Vagina (tissue), 2 donors: ENCODE data around the gene OSM. TPM values are rescaled to one million over a fixed set of nuclear protein-coding genes. Genes with fewer than 3 reads are reported as not detected.
"Not testable (repeated sequence)": the region's sequence is repeated elsewhere in the genome, so short reads cannot be mapped to it uniquely, and the experiment has no call there.

Experiments
- DNase-seq, 2 donors: peaks; one replicate each; pipeline ENCODE4 v3.0.0-alpha.2; 2017; ENCODE audit errors: extremely low spot score in 2 of 2
- H3K27ac ChIP-seq: fragments of 200-600 bp; sonication (generic); one replicate; pipeline ENCODE4 v1.5.1; 2019
- H3K27me3 ChIP-seq: fragments of 200-600 bp; sonication (generic); one replicate; pipeline ENCODE4 v1.5.1; 2019
- H3K36me3 ChIP-seq, 2 donors: fragments of 200-600 bp; sonication (generic); one replicate each; pipeline ENCODE4 v1.5.1; 2017 to 2019
- H3K4me1 ChIP-seq: fragments of 200-600 bp; sonication (generic); one replicate; pipeline ENCODE4 v1.5.1; 2019
- H3K4me3 ChIP-seq, 2 donors: fragments of 200-600 bp; sonication (generic); 1 replicate in 1 of 2; 2 replicates in 1 of 2; pipeline ENCODE4 v1.5.1; 2016 to 2019
- H3K9me3 ChIP-seq: fragments of 200-600 bp; sonication (generic); one replicate; pipeline ENCODE4 v1.5.1; 2019
- CTCF ChIP-seq, 3 experiments: fragments of 450-650 bp in 2 of 3; fragments of 200-600 bp in 1 of 3; sonication (generic) in 1 of 3; IDR thresholded peaks; one replicate each; pipeline ENCODE4 v1.5.1; 2017 to 2019; ENCODE audit warnings: antibody characterized with exemption in 3 of 3, mild to moderate bottlenecking in 2 of 3, moderate library complexity in 2 of 3
- POLR2A ChIP-seq, 2 donors: fragments of 450-650 bp; IDR thresholded peaks; one replicate each; pipeline ENCODE4 v1.6.1; 2017; ENCODE audit warnings: antibody characterized with exemption in 2 of 2, mild to moderate bottlenecking in 2 of 2, moderate library complexity in 2 of 2
- POLR2AphosphoS5 ChIP-seq, 2 donors: sonication (generic); formaldehyde crosslinking; IDR thresholded peaks; one replicate each; pipeline ENCODE4 v1.9.0; 2017; ENCODE audit warnings: antibody characterized with exemption in 2 of 2, mild to moderate bottlenecking in 2 of 2, low read depth in 1 of 2; ENCODE audit not compliant: insufficient read depth in 1 of 2
- intact Hi-C: fragments of 100-400 bp; cut with DNase I; formaldehyde crosslinking; loops from one replicate; pipeline ENCODE4 v1.15.1; 2023
- total RNA-seq: library from RNA; depleted of rRNA; stranded (reverse); fragments of >200 nt; gene quantifications from one replicate; pipeline ENCODE4 v1.2.3, GENCODE V29; 2016

The OSM gene
- total RNA-seq, 1 donor from 2014 or later = not detected

GRCh38 chr22:30216710-30217109 lies 49.9 kb downstream of the OSM start:
- peaks cover 21% of the 10 kb centered on the region for H3K4me1 ChIP-seq
- DNase-seq = no peak
- no peak for TF ChIP-seq CTCF (IDR thresholded peaks at IDR 0.05)
- TF ChIP-seq POLR2A (IDR thresholded peaks at IDR 0.05) = no peak
- TF ChIP-seq POLR2AphosphoS5 (IDR thresholded peaks at IDR 0.05; ENCODE audit: insufficient read depth in 1 of 2, low read depth in 1 of 2) = no peak

GRCh38 chr22:30216272-30216671 lies 50.4 kb downstream of the OSM start:
- H3K27me3 ChIP-seq, DNase-seq, H3K36me3 ChIP-seq, H3K4me3 ChIP-seq, intact Hi-C loops, H3K27ac ChIP-seq, H3K9me3 ChIP-seq: not testable (repeated sequence)
- H3K4me1 ChIP-seq = peaks cover 21% of the 10 kb centered on the region

More at GRCh38 chr22:30216710-30217109, 49.9 kb downstream of the OSM start:
- no peaks in the 10 kb centered on the region for H3K36me3 ChIP-seq
- no peak overlapping the region for H3K4me3 ChIP-seq
- H3K27ac ChIP-seq = no peak overlapping the region
- intact Hi-C loops = no loop called here
- H3K9me3 ChIP-seq = no peaks in the 10 kb centered on the region
- no peaks in the 10 kb centered on the region for H3K27me3 ChIP-seq

- H3K9me3 ChIP-seq = no peaks in the 10 kb centered on the region
- intact Hi-C loops = no loop called here
- no peak overlapping the region for H3K27ac ChIP-seq
Observed at GRCh38 chr22:30214703-30215407, 51.8 kb downstream of the OSM start.

GRCh38 chr22:30212996-30213441 lies 53.6 kb downstream of the OSM start:
- Histone ChIP-seq H3K36me3 (no peaks in the 10 kb centered on the region), H3K4me3 (no peak overlapping the region), H3K9me3 (no peaks in the 10 kb centered on the region), H3K27me3 (no peaks in the 10 kb centered on the region), H3K27ac (no peak overlapping the region), H3K4me1 (peaks cover 45% of the 10 kb centered on the region)
- TF ChIP-seq POLR2AphosphoS5 (IDR thresholded peaks at IDR 0.05; ENCODE audit: insufficient read depth in 1 of 2, low read depth in 1 of 2) = no peak
- TF ChIP-seq CTCF (IDR thresholded peaks at IDR 0.05) = no peak
- TF ChIP-seq POLR2A (IDR thresholded peaks at IDR 0.05) = no peak
- intact Hi-C loops = no loop called here
- no peak for DNase-seq

More at GRCh38 chr22:30214703-30215407, 51.8 kb downstream of the OSM start:
- Histone ChIP-seq H3K4me3 (no peak overlapping the region), H3K36me3 (no peaks in the 10 kb centered on the region), H3K4me1 (peaks cover 32% of the 10 kb centered on the region), H3K27me3 (no peaks in the 10 kb centered on the region)
- TF ChIP-seq POLR2AphosphoS5 (IDR thresholded peaks at IDR 0.05; ENCODE audit: insufficient read depth in 1 of 2, low read depth in 1 of 2) (no peak), POLR2A (IDR thresholded peaks at IDR 0.05) (no peak), CTCF (IDR thresholded peaks at IDR 0.05) (no peak)
- no peak for DNase-seq

Other genes starting within 250 kb of the OSM start
- gene HORMAD2, start 186.4 kb downstream of the OSM start, total RNA-seq = not detected
- gene LIF, start 20.1 kb downstream of the OSM start, total RNA-seq = 0.49 TPM
- gene CASTOR1, start 22.7 kb upstream of the OSM start, total RNA-seq = 51.8 TPM
- gene TBC1D10A, start 60.1 kb upstream of the OSM start, total RNA-seq = 51.3 TPM
- gene SF3A1, start 90.0 kb upstream of the OSM start, total RNA-seq = 78.3 TPM
- 4.2 TPM for gene CCDC157, start 90.2 kb upstream of the OSM start, total RNA-seq
- gene RNF215, start 120.6 kb upstream of the OSM start, total RNA-seq = 17.4 TPM
- gene SEC14L2, start 130.2 kb upstream of the OSM start, total RNA-seq = 20.6 TPM
- gene MTFP1, start 158.9 kb upstream of the OSM start, total RNA-seq = 21.1 TPM
- not detected for gene SEC14L3, start 205.2 kb upstream of the OSM start, total RNA-seq
- not detected for gene SEC14L4, start 238.8 kb upstream of the OSM start, total RNA-seq